Upper lobe of right lung (tissue), 1 donor: ENCODE measurements around the gene UNC13B. TPM values are rescaled to one million over a fixed set of nuclear protein-coding genes. Genes with fewer than 3 reads are reported as not detected.
"Not testable (repeated sequence)": the region's sequence is repeated elsewhere in the genome, so short reads cannot be mapped to it uniquely, and the experiment has no call there.

Experiments
- ATAC-seq: fragments of 200-7000 bp; cut with Tn5 transposase; one replicate; pipeline ENCODE4 v1.9.1; 2020; ENCODE audit warnings: mild to moderate bottlenecking, moderate library complexity
- DNase-seq: peaks from one replicate; pipeline ENCODE4 v3.0.0-alpha.2; 2020
- H3K27ac ChIP-seq: fragments of 200-600 bp; one replicate; pipeline ENCODE4 v1.8.0; 2022
- H3K27me3 ChIP-seq: fragments of 200-600 bp; one replicate; pipeline ENCODE4 v1.8.0; 2022; ENCODE audit warnings: mild to moderate bottlenecking
- H3K36me3 ChIP-seq: fragments of 200-600 bp; one replicate; pipeline ENCODE4 v1.8.0; 2022
- H3K4me1 ChIP-seq: fragments of 200-600 bp; one replicate; pipeline ENCODE4 v1.8.0; 2022
- H3K4me3 ChIP-seq: fragments of 200-600 bp; one replicate; pipeline ENCODE4 v1.8.0; 2022; ENCODE audit warnings: mild to moderate bottlenecking
- H3K9me3 ChIP-seq: fragments of 200-600 bp; one replicate; pipeline ENCODE4 v1.8.0; 2022
- CTCF ChIP-seq: fragments of 200-600 bp; IDR thresholded peaks from one replicate; pipeline ENCODE4 v1.8.0; 2022; ENCODE audit warnings: antibody characterized with exemption
- intact Hi-C: fragments of 100-400 bp; cut with DNase I; formaldehyde crosslinking; loops from one replicate; pipeline ENCODE4 v1.11.0; 2022
- total RNA-seq: library from RNA; stranded (reverse); fragmentation: NEBNext Ultra II Directional; extraction: Animal tissue kit (Norgen Biotek cat#: 25700); gene quantifications from one replicate; pipeline ENCODE4 v1.2.1, GENCODE V29; 2021
- donor health status: DM: no; HTN: yes; CAD: no; lungs with severe emphysema.

The UNC13B gene
- total RNA-seq, 1 donor from 2014 or later = 92.1 TPM

GRCh38 chr9:35406183-35406959 is 244.6 kb downstream of the UNC13B start:
- Histone ChIP-seq H3K27ac (no peak overlapping the region), H3K36me3 (peaks cover 32% of the 10 kb centered on the region), H3K27me3 (no peaks in the 10 kb centered on the region), H3K4me3 (no peak overlapping the region), H3K9me3 (no peaks in the 10 kb centered on the region), H3K4me1 (no peaks in the 10 kb centered on the region)
- peak; percentile 88 for ATAC-seq
- TF ChIP-seq CTCF = no peak
- intact Hi-C loops = no loop called here
- peak; percentile 82 for DNase-seq

- H3K9me3 ChIP-seq = no peaks in the 10 kb centered on the region
- no peaks in the 10 kb centered on the region for H3K27me3 ChIP-seq
- intact Hi-C loops = no loop called here
- no peak overlapping the region for H3K4me3 ChIP-seq
- no peaks in the 10 kb centered on the region for H3K4me1 ChIP-seq
- ATAC-seq (peak; percentile 25), DNase-seq (no peak)
- no peak for TF ChIP-seq CTCF
- H3K27ac ChIP-seq = no peak overlapping the region
- H3K36me3 ChIP-seq = peaks cover 18% of the 10 kb centered on the region
These were observed 246.0 kb downstream of the UNC13B start for GRCh38 chr9:35407846-35408245.

DNA sequence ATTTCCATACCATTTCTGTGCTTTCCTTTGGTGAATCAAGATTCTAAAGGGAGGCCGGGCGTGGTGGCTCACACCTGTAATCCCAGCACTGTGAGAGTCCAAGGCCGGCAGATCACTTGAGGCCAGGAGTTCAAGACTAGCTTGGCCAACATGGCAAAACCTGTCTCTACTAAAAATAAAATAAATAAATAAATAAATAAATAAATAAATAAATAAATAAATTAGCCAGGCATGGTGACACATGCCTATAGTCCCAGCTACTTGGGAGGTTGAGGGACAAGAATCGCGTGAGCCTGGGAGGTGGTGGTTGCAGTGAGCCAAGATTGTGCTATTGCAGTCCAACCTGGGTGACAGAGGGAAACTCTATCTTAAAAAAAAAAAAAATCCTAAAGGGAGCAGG is 247.6 kb downstream of the UNC13B start:
- H3K4me1 ChIP-seq, ATAC-seq, H3K27ac ChIP-seq, H3K36me3 ChIP-seq, H3K27me3 ChIP-seq, intact Hi-C loops, DNase-seq, H3K9me3 ChIP-seq, H3K4me3 ChIP-seq: not testable (repeated sequence)

- H3K27me3 ChIP-seq = no peaks in the 10 kb centered on the region
- H3K4me1 ChIP-seq = no peaks in the 10 kb centered on the region
- intact Hi-C loops = no loop called here
- DNase-seq (no peak), ATAC-seq (no peak)
- H3K27ac ChIP-seq = no peak overlapping the region
- no peak overlapping the region for H3K4me3 ChIP-seq
- H3K36me3 ChIP-seq = no peaks in the 10 kb centered on the region
- no peaks in the 10 kb centered on the region for H3K9me3 ChIP-seq
- TF ChIP-seq CTCF = no peak
These were observed 253.1 kb downstream of the UNC13B start for GRCh38 chr9:35414889-35415288.

DNA sequence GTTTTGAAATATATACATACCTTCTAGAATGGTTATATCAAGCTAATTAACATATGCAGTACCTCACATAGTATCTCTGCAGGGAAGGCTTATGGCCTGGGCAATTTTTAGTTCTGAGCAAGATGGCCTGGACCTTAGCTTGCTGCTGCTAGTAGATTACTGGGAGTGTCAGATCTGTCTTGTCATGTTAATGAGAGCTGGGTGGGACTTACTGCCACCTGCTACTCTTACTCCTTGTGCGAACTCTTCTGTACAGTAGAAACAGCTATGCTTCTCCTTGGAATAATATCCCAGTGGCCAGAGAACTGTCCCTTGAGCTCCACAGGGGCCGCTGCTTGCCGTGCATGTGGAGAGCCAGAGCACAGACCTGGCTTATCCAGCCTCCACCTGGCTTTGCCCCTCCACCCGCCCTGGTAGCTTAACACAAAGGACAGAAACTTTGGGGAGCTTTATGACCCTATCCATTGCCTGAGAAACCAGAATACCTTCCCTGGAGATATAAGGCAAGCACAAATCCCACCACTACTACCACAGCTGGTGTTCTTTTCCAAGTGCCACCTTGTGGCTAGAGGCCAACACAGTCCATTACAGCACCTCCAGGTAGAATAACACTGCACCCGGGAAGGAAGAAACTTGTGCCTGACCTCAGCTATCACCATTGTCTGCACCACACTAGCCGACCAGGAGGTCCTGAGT is 253.7 kb downstream of the UNC13B start:
- intact Hi-C loops = no loop called here
- Histone ChIP-seq H3K4me3 (no peak overlapping the region), H3K9me3 (no peaks in the 10 kb centered on the region), H3K4me1 (no peaks in the 10 kb centered on the region), H3K27me3 (no peaks in the 10 kb centered on the region), H3K36me3 (no peaks in the 10 kb centered on the region), H3K27ac (no peak overlapping the region)
- ATAC-seq = peak; percentile 15
- no peak for DNase-seq
- no peak for TF ChIP-seq CTCF

- Histone ChIP-seq H3K4me1 (no peaks in the 10 kb centered on the region), H3K36me3 (no peaks in the 10 kb centered on the region), H3K9me3 (no peaks in the 10 kb centered on the region), H3K27ac (no peak overlapping the region), H3K27me3 (no peaks in the 10 kb centered on the region), H3K4me3 (no peak overlapping the region)
- ATAC-seq (no peak), DNase-seq (no peak)
- no peak for TF ChIP-seq CTCF
- intact Hi-C loops = no loop called here
These were observed 254.3 kb downstream of the UNC13B start for GRCh38 chr9:35416098-35416427.
